Activated naive CD4-positive, alpha-beta T cell treated with anti-CD3 and anti-CD28 coated beads, Interleukin-2, amount 50 U/mL, for 16 hours (primary cell): ENCODE measurements around the gene LRCH1.

Experiments used
- DNase-seq: peaks from one replicate; pipeline ENCODE4 v3.0.0-alpha.2; 2020

Gene LRCH1

DNA sequence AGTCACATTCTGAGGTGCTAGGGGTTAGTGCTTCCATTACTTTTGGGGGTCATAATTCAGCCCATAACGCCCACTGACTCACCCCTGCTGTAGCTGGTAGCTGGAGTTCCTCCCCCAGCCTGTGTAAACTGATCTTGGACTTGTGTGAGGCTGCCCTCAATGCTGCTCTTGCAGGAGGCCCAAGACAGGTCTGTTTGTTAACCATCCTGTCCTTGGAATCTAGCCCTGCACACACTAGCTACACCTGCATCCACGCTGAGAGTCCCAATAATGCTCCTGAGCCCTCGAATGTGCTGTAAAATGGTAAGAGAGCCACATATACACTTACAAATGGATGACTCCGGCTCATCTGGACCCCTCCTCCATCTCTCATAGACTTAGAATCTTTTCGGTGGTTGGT is 9.6 kb downstream of the LRCH1 start:
- no peak for DNase-seq

DNA sequence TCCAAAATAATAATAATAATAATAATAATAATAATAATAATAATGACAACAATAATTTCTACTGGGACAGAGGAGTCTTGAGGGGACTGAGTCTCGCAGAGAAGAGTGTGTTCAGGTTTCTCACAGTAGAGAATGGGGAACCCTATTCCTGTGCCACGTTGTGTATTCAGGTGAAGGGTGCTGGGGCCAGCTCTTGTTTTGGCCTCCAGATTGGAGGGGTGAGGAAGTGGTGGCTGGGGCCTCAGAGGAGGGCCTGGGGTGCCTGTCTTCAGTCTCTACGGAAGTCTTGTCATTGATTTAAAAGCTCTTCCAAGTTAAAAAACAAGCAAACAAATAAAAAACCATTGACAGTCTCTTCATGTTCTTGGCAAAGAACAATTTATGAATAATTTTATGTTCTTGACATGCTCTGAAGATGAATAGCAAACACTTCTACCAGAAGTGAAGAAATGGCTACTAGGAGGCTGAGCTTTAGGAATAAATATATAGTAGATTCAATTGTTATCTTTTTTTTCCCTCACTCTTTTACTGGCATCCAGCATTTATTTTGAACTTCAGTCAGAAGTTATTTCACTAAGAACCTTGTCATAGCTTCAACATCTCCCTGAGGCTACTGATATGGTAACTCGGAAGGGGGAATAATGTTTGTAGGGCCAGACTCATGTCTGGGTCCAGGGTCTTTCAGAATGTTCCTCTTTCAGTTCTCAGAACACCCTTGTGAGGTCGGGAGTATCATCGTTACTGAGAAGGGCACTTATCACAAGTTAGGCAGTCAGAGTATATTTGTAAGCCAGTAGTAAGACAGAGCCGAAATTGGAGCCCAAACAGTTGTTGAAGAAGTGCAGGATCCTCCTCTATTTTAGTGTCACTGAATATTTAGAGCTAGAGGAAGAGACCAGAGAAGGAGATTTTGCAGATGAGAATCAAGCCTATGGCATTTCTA is 13.1 kb downstream of the LRCH1 start:
- no peak for DNase-seq

DNA sequence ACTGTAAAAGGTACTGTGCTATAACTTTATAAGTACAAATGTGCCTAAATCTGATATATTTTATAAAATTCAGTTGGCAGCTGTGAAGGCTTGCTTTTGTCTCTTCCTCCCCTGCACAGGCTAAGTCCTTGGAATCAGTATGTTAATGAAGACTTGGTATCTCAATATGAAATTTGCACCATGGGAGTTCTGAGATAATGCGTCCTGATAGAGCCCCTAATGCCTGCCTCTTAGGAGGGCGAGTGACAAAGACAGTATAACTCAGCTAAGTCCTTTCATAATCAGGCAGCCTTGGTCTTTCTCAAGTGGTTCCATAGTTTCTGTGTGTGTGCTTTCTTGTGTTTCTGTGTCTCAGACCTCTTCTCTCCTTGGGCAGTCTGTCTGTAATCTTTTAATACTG is 14.7 kb downstream of the LRCH1 start:
- no peak for DNase-seq

- no peak for DNase-seq
Measured at GRCh38 chr13:46569456-46569855, 16.5 kb downstream of the LRCH1 start.

GRCh38 chr13:46570273-46570672 is 17.3 kb downstream of the LRCH1 start:
- DNase-seq, result no peak

DNA sequence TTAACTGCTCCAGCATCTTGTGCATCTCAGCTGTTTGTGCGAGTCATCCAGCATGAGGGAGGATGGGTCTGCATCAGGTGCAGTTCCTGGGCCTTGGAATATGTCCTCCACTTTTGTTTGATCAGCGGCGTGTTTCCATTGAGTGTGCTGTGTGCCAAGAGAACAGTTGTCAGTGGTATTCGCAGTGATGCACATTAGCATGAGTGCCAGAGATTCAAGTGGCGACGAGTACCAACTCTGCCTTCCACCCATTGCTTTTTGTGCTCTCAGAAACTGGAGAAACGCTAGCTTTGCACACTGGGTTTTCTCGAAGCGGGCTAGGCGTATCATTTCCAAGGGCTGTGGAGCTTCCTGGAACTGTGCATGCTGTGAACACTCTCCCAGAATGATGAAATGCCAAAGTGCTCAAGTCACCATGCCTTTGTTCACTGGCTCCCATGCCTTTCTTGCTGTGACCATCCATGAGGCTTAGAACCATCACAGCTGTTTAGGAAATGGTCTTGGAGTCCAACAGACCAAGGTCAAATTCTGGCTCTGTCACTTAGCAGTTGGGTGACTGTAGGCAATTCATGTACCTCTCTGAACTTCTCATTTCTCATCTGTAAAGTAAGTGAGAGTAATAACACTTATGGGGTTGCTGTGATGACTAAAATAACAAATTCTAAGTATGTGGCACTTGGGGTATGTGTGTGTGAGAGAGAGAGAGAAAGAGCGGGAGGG is 18.4 kb downstream of the LRCH1 start:
- no peak for DNase-seq

DNA sequence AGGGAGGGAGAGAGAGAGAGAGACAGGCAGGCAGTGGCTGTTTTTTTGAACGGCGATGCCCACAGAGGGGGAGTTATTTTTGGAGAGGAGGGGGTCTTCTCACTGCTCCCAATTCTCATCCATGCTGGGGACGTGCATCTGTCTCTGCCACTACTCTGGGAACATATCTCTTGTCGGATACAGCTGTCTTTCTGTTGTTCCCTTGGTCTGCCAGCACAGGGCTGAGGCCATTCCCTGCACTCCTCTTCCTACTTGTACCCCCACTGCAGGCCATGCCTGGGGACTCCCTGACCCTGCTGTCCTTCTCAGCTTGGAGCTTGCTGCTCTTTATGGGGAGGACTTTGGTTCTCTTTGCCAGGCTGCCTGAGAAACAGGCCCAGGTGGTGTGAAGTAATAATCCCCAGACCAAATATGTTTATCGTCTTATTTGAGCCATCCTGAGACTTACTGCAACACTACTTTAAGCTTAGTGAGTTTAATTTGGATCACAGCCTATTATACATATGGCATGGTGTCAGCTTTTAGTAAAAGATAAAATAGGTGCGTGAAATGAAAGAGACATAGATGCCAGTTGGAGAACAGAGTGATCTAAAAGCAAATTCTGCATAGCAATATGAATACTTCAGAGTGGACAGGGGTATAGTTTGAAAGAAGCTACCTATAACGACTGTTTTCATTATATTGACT is 19.1 kb downstream of the LRCH1 start:
- no peak for DNase-seq

DNA sequence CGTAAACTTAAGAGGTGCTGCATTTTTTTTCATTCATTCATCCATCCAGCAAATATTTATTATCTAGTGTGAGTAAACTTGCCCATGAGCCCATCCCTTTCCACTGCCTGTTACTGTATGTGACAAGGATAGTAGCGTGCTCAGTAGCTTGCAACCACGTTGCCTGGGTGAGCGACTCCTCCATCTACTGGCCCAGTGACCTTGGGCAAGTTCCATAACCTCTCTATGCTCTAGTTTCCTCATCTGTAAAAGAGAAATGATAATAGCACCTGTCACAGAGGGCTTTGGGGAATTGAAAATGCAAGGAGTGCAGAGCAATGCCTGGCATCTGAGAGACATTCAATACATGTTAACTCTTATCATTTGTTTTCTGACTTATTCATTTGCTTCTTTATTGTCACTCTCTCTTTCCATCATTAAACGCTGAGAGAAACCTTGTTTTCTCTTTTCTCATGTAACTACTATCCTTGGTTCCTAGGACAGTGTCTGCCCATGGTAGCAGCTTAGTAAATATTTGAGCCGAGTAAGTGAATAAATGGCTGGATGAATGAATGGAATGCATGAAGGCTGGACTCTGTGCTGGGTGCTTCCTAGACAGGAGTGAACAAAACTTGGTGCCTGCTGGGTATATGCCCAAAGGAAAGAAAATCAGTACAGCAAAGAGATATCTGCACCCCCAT is 19.9 kb downstream of the LRCH1 start:
- DNase-seq, result no peak

- DNase-seq, result no peak
Measured at GRCh38 chr13:46575301-46575771, 22.4 kb downstream of the LRCH1 start.

- no peak for DNase-seq
Measured at GRCh38 chr13:46575818-46576221, 22.9 kb downstream of the LRCH1 start.

GRCh38 chr13:46576762-46577161 is 23.8 kb downstream of the LRCH1 start:
- no peak for DNase-seq

DNA sequence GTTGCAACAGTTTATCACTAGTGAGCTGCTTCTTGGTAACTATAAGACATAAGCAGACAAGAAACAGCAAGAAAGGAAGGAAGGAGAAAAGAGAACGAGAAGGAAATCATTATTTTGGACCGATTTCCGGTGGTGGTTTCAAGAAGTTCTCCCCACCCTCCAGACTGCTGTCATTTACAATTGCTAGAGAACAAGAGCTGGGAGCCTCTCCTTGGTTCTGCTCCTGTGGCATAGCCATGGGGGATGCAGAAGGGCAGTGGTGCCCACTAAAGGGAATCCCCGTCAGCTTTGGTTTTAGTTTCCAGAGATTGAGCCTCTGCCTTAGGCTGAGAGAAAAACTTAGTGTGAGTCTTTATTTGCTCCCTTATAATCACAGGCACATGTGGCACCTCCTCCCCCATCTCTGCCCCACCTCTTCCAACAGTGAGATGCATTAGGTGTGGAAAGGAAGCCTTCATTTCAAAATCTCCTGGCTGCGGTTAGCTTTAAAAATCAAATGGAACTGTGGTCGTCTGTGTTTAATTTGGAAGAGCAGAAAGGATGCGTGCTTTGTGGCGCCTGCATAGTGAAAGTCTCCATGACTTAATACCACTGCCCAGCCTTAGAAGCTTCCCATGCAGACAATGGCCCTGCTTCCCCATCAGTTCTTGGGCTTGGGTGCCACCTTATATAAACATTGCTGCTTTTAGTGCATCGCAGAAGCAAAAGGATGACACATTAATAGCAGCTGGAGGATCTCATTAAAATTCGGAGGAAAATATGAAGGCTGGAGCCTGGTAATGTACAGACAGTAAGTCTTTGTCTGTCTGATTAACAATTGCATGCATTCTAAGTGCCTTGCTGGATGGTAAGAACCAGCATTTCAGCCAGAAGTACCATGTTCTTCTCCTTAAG is 25.0 kb downstream of the LRCH1 start:
- DNase-seq, result no peak

GRCh38 chr13:46578590-46578975 is 25.6 kb downstream of the LRCH1 start:
- peak; percentile 23 for DNase-seq

- no peak for DNase-seq
Measured at GRCh38 chr13:46580362-46580839, 27.4 kb downstream of the LRCH1 start.

DNA sequence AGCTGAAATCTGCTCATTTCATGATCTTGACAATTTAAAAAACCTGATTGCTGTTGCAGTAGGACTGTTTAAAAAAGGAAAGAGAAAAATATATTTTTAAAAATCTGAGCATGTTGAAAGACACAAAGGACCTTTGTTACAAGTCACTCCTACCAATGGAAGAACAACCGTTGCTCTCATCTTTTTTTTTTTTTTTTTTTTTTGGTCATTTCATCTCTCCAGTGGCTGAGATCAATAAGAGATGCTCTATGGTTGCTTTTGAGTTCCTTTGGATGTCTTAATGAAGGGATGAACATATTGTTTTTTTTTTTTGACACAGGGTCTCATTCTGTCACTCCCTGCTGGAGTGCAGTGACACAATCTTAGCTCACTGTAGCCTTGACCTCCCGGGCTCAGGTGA is 29.2 kb downstream of the LRCH1 start:
- DNase-seq, result no peak

DNA sequence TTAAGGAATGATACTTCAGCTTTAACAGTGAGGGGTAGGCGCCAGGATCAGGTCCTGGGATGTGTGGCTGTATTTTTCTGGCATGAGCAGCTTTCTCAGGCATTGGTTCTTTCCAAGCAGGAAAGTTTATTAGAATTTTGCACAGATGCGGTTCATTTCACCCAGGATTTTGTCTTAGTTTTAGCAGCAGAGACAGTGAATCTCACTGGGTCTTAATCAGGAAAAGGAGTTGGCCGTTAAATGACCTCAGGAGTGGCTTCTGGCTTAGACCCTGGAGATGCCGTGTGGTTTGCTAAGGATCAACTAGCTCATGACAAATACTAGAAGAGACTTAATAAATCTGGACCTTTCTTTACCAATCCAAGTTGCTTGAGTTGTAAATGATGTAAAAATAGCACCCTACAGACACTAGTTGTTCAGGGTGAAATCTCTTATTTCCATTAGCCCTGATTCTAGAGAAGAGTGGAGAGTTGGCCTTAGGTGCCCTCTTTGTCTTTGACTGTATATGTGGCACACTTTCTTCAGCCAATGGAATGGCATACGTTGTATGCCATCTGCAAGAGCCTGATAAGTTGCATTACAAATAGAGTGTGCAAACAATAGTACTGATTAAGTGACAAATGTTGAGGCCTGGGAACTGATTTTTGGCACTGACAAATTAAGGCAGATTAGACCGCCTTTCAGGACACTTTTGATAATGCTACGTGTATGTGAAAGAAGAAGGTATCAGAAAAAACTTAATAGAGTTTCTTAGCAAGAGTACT is 34.0 kb downstream of the LRCH1 start:
- DNase-seq, result no peak

DNA sequence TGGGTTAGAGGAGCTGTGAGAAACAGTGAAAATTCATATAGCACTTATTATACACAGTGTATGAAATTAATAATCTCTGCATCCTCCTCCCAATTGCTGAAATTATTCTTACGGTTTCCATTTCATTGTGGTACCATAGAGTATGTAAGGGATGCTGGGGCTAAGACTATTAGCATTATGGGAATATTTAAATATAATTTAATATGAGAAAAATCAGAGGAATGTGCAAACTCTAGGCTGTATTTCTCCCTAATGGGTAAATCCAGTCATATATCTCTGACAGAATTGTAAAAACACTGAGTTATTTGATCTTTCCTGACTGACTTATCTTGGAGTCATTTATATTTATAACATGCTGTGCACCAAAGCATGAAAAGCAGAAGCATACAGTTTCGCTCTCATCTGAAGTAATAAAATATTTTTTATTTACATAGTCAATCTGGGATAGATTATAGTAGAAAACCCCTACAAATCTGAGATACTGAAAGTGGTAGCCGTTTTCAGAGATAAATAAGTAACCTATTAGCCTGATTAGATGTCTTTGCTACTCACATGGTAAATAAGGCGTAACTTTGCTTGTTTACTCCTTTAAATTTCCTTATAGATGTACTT is 34.9 kb downstream of the LRCH1 start:
- DNase-seq, result no peak

GRCh38 chr13:46592385-46592784 is 39.4 kb downstream of the LRCH1 start:
- no peak for DNase-seq

DNA sequence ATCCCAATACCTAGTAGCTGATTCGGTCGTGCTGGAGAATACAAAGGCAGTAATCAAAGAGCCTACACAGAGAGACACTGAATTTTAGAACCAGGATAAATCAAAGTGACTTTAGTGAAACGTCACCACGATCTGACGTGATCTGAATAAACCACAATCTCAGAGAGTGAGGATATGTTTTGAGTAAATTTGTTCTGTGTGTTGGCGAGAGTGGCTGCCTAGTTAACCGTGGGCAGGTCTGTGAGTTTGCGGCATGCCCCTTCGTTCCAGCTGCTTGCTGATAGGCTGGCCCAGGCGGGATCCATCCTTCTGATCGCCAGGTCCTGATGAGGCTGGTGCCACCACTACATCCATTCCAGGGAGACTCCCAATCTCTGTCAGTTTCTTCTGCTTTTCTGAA is 40.4 kb downstream of the LRCH1 start:
- peak; percentile 55 for DNase-seq

- no peak for DNase-seq
Measured at GRCh38 chr13:46594374-46595078, 41.6 kb downstream of the LRCH1 start.
